ENCODE data around the gene KAT6B. TPM values are rescaled to one million over a fixed set of nuclear protein-coding genes. Genes with fewer than 3 reads are reported as not detected.

The KAT6B gene
- total and polyA plus RNA-seq, 2 donors (not counting 1 experiment from before 2014, with no cell fraction given) = 3.9 to 37.8 TPM

DNA sequence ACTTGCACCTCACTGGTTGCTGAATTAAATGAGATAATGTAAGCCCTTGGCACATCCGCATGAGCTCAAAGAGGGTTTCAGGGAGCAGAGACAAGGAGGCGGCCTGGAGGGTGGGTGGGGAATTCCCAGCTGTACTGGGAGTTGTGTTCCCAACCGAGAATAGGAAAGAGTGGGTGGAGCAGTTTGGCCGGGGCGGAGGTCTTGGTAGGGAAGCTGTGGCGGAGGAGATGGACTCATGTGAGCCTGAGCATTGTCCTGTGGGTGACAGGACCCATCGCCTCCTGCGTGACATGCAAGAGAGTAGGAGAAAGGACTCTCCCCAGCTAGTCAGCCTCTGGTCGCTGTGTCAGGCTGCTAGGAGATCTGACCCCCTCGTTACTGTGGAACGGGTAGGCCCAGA, 244.1 kb downstream of the KAT6B start:
- Histone ChIP-seq H3K9ac (ENCODE audit: insufficient read depth, low read length) (no peak overlapping the region), H3K36me3 (ENCODE audit: control insufficient read depth, insufficient read depth, low read length) (no peaks in the 10 kb centered on the region), H3K79me2 (ENCODE audit: control insufficient read depth, insufficient read depth, low read length) (no peaks in the 10 kb centered on the region), H3K4me1 (ENCODE audit: control insufficient read depth, extremely low read depth, insufficient read depth, low read length) (no peaks in the 10 kb centered on the region), H3K4me2 (ENCODE audit: extremely low read depth, insufficient read depth, low read length) (no peak overlapping the region), H3K27ac (ENCODE audit: insufficient read depth, low read length) (no peak overlapping the region), H3K4me3 (replicated peaks in 1 of 4; ENCODE audit: control extremely low read depth in 1 of 4, insufficient read depth in 1 of 4, low read depth in 3 of 4, low read length in 4 of 4) (no peak overlapping the region), H4K20me1 (ENCODE audit: control insufficient read depth, extremely low read depth, insufficient read depth, low read length) (no peaks in the 10 kb centered on the region), H3K27me3 (ENCODE audit: control insufficient read depth, insufficient read depth, low read length) (no peaks in the 10 kb centered on the region), H2AFZ (ENCODE audit: low read length) (no peak overlapping the region), H3K9me3 (ENCODE audit: control insufficient read depth, insufficient read depth, low read depth, low read length) (no peaks in the 10 kb centered on the region)
- DNase-seq (ENCODE audit: low read depth in 2 of 2) = no peak
- TF ChIP-seq, protein P1, sequence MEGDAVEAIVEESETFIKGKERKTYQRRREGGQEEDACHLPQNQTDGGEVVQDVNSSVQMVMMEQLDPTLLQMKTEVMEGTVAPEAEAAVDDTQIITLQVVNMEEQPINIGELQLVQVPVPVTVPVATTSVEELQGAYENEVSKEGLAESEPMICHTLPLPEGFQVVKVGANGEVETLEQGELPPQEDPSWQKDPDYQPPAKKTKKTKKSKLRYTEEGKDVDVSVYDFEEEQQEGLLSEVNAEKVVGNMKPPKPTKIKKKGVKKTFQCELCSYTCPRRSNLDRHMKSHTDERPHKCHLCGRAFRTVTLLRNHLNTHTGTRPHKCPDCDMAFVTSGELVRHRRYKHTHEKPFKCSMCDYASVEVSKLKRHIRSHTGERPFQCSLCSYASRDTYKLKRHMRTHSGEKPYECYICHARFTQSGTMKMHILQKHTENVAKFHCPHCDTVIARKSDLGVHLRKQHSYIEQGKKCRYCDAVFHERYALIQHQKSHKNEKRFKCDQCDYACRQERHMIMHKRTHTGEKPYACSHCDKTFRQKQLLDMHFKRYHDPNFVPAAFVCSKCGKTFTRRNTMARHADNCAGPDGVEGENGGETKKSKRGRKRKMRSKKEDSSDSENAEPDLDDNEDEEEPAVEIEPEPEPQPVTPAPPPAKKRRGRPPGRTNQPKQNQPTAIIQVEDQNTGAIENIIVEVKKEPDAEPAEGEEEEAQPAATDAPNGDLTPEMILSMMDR (conservative IDR thresholded peaks at IDR 0.05 in 1 of 2, IDR thresholded peaks at IDR 0.05 in 1 of 2; ENCODE audit: low read depth in 1 of 2, low read length in 2 of 2) = no peak
- TF ChIP-seq EZH2 (IDR thresholded peaks at IDR 0.05; ENCODE audit: low read length, missing control alignments) = no peak

DNA sequence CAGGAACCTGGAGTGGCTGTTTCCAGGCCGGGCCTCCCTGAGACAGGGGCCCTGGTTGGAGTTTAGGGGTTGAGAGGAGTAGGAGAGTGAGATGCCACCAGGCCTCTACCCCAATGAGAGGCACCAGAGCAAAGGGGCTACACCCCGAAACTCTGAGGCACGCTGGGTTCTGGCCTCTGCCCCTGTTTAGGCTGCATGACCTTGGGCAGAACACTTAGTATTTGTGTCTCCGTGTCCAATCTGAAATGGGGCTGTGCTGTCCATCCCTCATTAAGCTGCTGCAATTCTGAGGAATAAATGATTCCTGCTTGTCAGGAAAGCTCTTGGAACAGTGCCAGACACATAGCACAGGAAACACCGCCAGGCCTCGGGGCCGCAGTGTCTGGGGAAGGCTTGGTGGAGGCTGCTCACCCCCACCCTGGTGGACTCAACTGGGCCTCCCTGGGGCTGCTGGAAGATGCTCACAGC, 244.6 kb downstream of the KAT6B start:
- Histone ChIP-seq H3K27ac (ENCODE audit: insufficient read depth, low read length) (no peak overlapping the region), H2AFZ (ENCODE audit: low read length) (no peak overlapping the region), H3K27me3 (ENCODE audit: control insufficient read depth, insufficient read depth, low read length) (no peaks in the 10 kb centered on the region), H3K4me1 (ENCODE audit: control insufficient read depth, extremely low read depth, insufficient read depth, low read length) (no peaks in the 10 kb centered on the region), H3K4me2 (ENCODE audit: extremely low read depth, insufficient read depth, low read length) (no peak overlapping the region), H3K79me2 (ENCODE audit: control insufficient read depth, insufficient read depth, low read length) (no peaks in the 10 kb centered on the region), H4K20me1 (ENCODE audit: control insufficient read depth, extremely low read depth, insufficient read depth, low read length) (no peaks in the 10 kb centered on the region), H3K36me3 (ENCODE audit: control insufficient read depth, insufficient read depth, low read length) (no peaks in the 10 kb centered on the region), H3K9me3 (ENCODE audit: control insufficient read depth, insufficient read depth, low read depth, low read length) (no peaks in the 10 kb centered on the region), H3K4me3 (replicated peaks in 1 of 4; ENCODE audit: control extremely low read depth in 1 of 4, insufficient read depth in 1 of 4, low read depth in 3 of 4, low read length in 4 of 4) (no peak overlapping the region), H3K9ac (ENCODE audit: insufficient read depth, low read length) (no peak overlapping the region)
- peak; percentile 20 to 24 for DNase-seq (ENCODE audit: low read depth in 2 of 2)
- TF ChIP-seq EZH2 (IDR thresholded peaks at IDR 0.05; ENCODE audit: low read length, missing control alignments) = no peak
- TF ChIP-seq, protein P1 (conservative IDR thresholded peaks at IDR 0.05 in 1 of 2, IDR thresholded peaks at IDR 0.05 in 1 of 2; ENCODE audit: low read depth in 1 of 2, low read length in 2 of 2) = no peak

DNA sequence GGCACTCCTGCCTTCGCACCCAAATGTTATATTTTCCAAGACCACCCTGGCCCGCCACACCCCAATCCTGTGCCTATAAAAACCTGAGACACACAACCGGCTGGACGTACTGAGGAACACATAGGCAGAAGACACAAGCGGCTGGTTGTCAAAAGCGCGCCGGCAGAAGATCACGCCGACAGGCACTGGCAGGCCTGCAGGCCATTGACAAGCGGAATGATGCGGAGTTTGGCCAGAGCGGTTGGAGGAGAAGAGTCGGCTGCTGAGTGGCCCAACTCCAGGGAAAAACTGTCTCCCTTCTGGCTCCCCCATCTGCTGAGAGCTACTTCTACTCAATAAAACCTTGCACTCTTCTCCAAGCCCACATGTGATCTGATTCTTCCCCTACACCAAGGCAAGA, 245.4 kb downstream of the KAT6B start:
- Histone ChIP-seq H3K4me1 (ENCODE audit: control insufficient read depth, extremely low read depth, insufficient read depth, low read length) (no peaks in the 10 kb centered on the region), H3K9ac (ENCODE audit: insufficient read depth, low read length) (no peak overlapping the region), H4K20me1 (ENCODE audit: control insufficient read depth, extremely low read depth, insufficient read depth, low read length) (no peaks in the 10 kb centered on the region), H3K27ac (ENCODE audit: insufficient read depth, low read length) (no peak overlapping the region), H3K79me2 (ENCODE audit: control insufficient read depth, insufficient read depth, low read length) (no peaks in the 10 kb centered on the region), H3K4me2 (ENCODE audit: extremely low read depth, insufficient read depth, low read length) (no peak overlapping the region), H2AFZ (ENCODE audit: low read length) (no peak overlapping the region), H3K4me3 (replicated peaks in 1 of 4; ENCODE audit: control extremely low read depth in 1 of 4, insufficient read depth in 1 of 4, low read depth in 3 of 4, low read length in 4 of 4) (no peak overlapping the region), H3K36me3 (ENCODE audit: control insufficient read depth, insufficient read depth, low read length) (no peaks in the 10 kb centered on the region), H3K27me3 (ENCODE audit: control insufficient read depth, insufficient read depth, low read length) (no peaks in the 10 kb centered on the region), H3K9me3 (ENCODE audit: control insufficient read depth, insufficient read depth, low read depth, low read length) (no peaks in the 10 kb centered on the region)
- TF ChIP-seq, protein P1 (conservative IDR thresholded peaks at IDR 0.05 in 1 of 2, IDR thresholded peaks at IDR 0.05 in 1 of 2; ENCODE audit: low read depth in 1 of 2, low read length in 2 of 2) = no peak
- no peak for TF ChIP-seq EZH2 (IDR thresholded peaks at IDR 0.05; ENCODE audit: low read length, missing control alignments)
- DNase-seq (ENCODE audit: low read depth in 2 of 2) = no peak

Data from fibroblast of lung (primary cell).